ENCODE results near the gene MAN2B2.
"Not testable (repeated sequence)": the region's sequence is repeated elsewhere in the genome, so short reads cannot be mapped to it uniquely, and the experiment has no call there.

The MAN2B2 gene

GRCh38 chr4:6671648-6672047, 96.7 kb downstream of the MAN2B2 start:
- TF ChIP-seq PAX5 (IDR thresholded peaks at IDR 0.05; ENCODE audit: insufficient read depth, low read length, severe bottlenecking) (no peak), TAF1 (IDR thresholded peaks at IDR 0.05; ENCODE audit: low read depth, low read length) (no peak), SPI1 (IDR thresholded peaks at IDR 0.05; ENCODE audit: low read depth, low read length) (no peak), POLR2A (IDR thresholded peaks at IDR 0.05; ENCODE audit: low read depth, low read length) (no peak), POLR2AphosphoS5 (IDR thresholded peaks at IDR 0.05; ENCODE audit: low read depth, low read length) (no peak), POU2F2 (IDR thresholded peaks at IDR 0.05; ENCODE audit: low read depth, low read length) (no peak)
- no peak for DNase-seq (ENCODE audit: insufficient read length, low spot score)
- no peak for FAIRE-seq

DNA sequence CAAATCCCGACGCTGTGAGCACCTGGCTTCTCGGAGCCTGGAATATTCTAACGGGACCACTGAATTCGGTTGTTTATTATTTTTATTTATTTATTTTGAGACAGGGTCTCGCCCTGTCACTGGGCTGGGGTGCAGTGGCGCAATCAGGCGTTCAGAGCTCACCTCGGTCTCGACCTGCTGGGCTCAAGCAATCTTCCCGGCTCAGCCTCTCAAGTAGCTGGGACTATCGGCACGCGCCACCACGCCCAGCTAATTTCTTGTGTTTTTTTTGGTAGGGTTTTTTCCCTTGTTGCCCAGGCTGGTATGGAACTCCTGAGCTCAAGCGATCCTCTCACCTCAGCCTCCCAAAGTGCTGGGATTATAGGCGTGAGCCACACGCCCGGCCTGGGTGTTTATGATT, 97.1 kb downstream of the MAN2B2 start:
- TF ChIP-seq TAF1 (IDR thresholded peaks at IDR 0.05; ENCODE audit: low read depth, low read length), result no peak
- TF ChIP-seq POLR2AphosphoS5 (IDR thresholded peaks at IDR 0.05; ENCODE audit: low read depth, low read length), result no peak
- TF ChIP-seq POLR2A (IDR thresholded peaks at IDR 0.05; ENCODE audit: low read depth, low read length), result no peak
- no peak for TF ChIP-seq PAX5 (IDR thresholded peaks at IDR 0.05; ENCODE audit: insufficient read depth, low read length, severe bottlenecking)
- no peak for TF ChIP-seq POU2F2 (IDR thresholded peaks at IDR 0.05; ENCODE audit: low read depth, low read length)
- no peak for TF ChIP-seq SPI1 (IDR thresholded peaks at IDR 0.05; ENCODE audit: low read depth, low read length)
- FAIRE-seq (no peak), DNase-seq (ENCODE audit: insufficient read length, low spot score) (no peak)

- not testable (repeated sequence) for FAIRE-seq; DNase-seq (ENCODE audit: insufficient read length, low spot score)
These were observed 97.7 kb downstream of the MAN2B2 start for GRCh38 chr4:6672541-6673190.
